Astrocyte (in vitro differentiated cells and primary cell): ENCODE measurements around the gene GPC5. TPM values are rescaled to one million over a fixed set of nuclear protein-coding genes. Genes with fewer than 3 reads are reported as not detected.
A peak's percentile ranks its signal among the peaks of the same experiment; 100 is the strongest.

Source experiments
- DNase-seq: peaks from one replicate; pipeline ENCODE4 v3.0.0-alpha.2; 2010; ENCODE audit warnings: low read depth
- FAIRE-seq: peaks from 2 replicates; lab custom pipeline; 2011; peaks lifted over from hg19 to GRCh38; lab: Jason Lieb, UNC
- H2AFZ ChIP-seq: 2 replicates; pipeline ENCODE4 v1.6.0; 2012; ENCODE audit warnings: low read depth, low read length, inconsistent platforms
- H3K27ac ChIP-seq: 2 replicates; pipeline ENCODE4 v1.5.1; 2011; ENCODE audit warnings: low read depth, low read length, inconsistent platforms
- H3K27me3 ChIP-seq: 2 replicates; pipeline ENCODE4 v1.6.0; 2011; ENCODE audit warnings: low read length, inconsistent platforms; ENCODE audit not compliant: insufficient read depth
- H3K36me3 ChIP-seq: 2 replicates; pipeline ENCODE4 v1.5.1; 2011; ENCODE audit warnings: low read length, inconsistent platforms; ENCODE audit not compliant: insufficient read depth
- H3K4me1 ChIP-seq: 2 replicates; pipeline ENCODE4 v1.5.1; 2011; ENCODE audit warnings: low read length, inconsistent platforms; ENCODE audit not compliant: insufficient read depth
- H3K4me2 ChIP-seq: 2 replicates; pipeline ENCODE4 v1.6.0; 2012; ENCODE audit warnings: low read length, inconsistent platforms
- H3K4me3 ChIP-seq: 2 replicates; pipeline ENCODE4 v1.5.1; 2011; ENCODE audit warnings: low read depth, mild to moderate bottlenecking, low read length, inconsistent platforms; ENCODE audit not compliant: insufficient read depth
- H3K79me2 ChIP-seq: 2 replicates; pipeline ENCODE4 v1.6.0; 2012; ENCODE audit warnings: mild to moderate bottlenecking, low read length, inconsistent platforms; ENCODE audit not compliant: insufficient read depth
- H3K9ac ChIP-seq: 2 replicates; pipeline ENCODE4 v1.6.0; 2012; ENCODE audit warnings: mild to moderate bottlenecking, low read length, inconsistent platforms
- H3K9me3 ChIP-seq: 2 replicates; pipeline ENCODE4 v1.5.1; 2012; ENCODE audit warnings: low read depth, mild to moderate bottlenecking, low read length, inconsistent platforms; ENCODE audit not compliant: insufficient read depth
- H4K20me1 ChIP-seq: 2 replicates; pipeline ENCODE4 v1.6.0; 2012; ENCODE audit warnings: low read length, inconsistent platforms; ENCODE audit not compliant: insufficient read depth
- H3K27ac Mint-ChIP-seq: one replicate; pipeline ENCODE4 v1.8.0; 2021; ENCODE audit warnings: mild to moderate bottlenecking, mixed read lengths; ENCODE audit not compliant: unreplicated experiment
- H3K27me3 Mint-ChIP-seq: one replicate; pipeline ENCODE4 v1.8.0; 2021; ENCODE audit warnings: low read depth, mixed read lengths; ENCODE audit not compliant: unreplicated experiment
- H3K36me3 Mint-ChIP-seq: one replicate; pipeline ENCODE4 v1.8.0; 2021; ENCODE audit warnings: low read depth, mixed read lengths; ENCODE audit not compliant: unreplicated experiment
- H3K4me1 Mint-ChIP-seq: one replicate; pipeline ENCODE4 v1.8.0; 2021; ENCODE audit warnings: low read depth, mixed read lengths; ENCODE audit not compliant: unreplicated experiment
- H3K4me3 Mint-ChIP-seq: one replicate; pipeline ENCODE4 v1.8.0; 2021; ENCODE audit warnings: mild to moderate bottlenecking, moderate library complexity, mixed read lengths; ENCODE audit not compliant: unreplicated experiment
- H3K9me3 Mint-ChIP-seq: one replicate; pipeline ENCODE4 v1.8.0; 2021; ENCODE audit warnings: mild to moderate bottlenecking, mixed read lengths; ENCODE audit not compliant: unreplicated experiment
- EZH2 ChIP-seq: IDR thresholded peaks from 2 replicates; pipeline ENCODE4 v1.6.1; 2012; ENCODE audit warnings: mild to moderate bottlenecking, low read length, inconsistent platforms; ENCODE audit not compliant: insufficient read depth
- total RNA-seq: library from RNA; stranded (reverse); gene quantifications from 2 replicates; pipeline ENCODE4 v1.2.1, GENCODE V29; 2021
- TF ChIP-seq, protein P1 (sequence below): IDR thresholded peaks from 2 replicates; pipeline ENCODE4 v1.5.1; 2011; ENCODE audit warnings: low read depth, mild to moderate bottlenecking, inconsistent platforms, low read length, moderate library complexity; ENCODE audit not compliant: insufficient read depth

Gene GPC5
- total RNA-seq, 1 donor from 2014 or later: 1.1 TPM

DNA sequence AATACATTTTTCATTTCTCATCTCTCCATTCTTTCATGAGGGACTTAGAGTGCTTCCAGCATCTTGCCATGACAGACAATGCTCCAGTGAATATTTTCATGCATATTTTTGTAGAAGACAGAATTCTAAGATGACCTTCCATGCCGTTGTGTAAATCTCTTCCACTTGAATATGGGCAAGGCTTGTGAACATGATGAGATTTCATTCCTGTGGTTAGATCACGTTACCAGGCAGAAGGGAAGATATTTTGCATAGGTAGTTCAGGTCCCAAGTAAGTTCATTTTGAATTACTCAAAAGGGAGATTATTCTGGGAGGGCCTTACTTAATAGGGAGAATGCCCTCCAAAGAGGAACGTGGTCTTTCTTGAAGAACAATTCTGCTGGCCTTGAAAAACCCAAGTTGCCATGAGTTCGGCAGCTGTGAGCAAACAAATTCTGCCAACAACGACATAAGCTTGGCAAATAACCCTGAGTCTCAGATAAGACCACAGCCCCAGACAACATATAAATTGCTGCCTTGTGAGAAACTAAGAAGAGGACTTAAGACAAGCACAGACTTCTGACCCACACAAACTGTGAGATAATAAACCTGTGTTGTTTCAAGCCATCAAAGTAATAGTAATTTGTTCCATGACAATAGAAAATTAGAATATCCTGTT lies 1427.6 kb downstream of the GPC5 start:
- no peak overlapping the region for H3K27ac Mint-ChIP-seq
- H4K20me1 ChIP-seq: no peaks in the 10 kb centered on the region
- H3K27ac ChIP-seq: no peak overlapping the region
- H2AFZ ChIP-seq: no peak overlapping the region
- H3K4me2 ChIP-seq: no peak overlapping the region
- no peak overlapping the region for H3K4me3 Mint-ChIP-seq
- no peaks in the 10 kb centered on the region for H3K4me1 ChIP-seq
- no peaks in the 10 kb centered on the region for H3K9me3 ChIP-seq
- H3K27me3 Mint-ChIP-seq: no peaks in the 10 kb centered on the region
- H3K4me1 Mint-ChIP-seq: peaks cover 14% of the 10 kb centered on the region
- DNase-seq: peak; percentile 29
- H3K79me2 ChIP-seq: no peaks in the 10 kb centered on the region
- no peaks in the 10 kb centered on the region for H3K36me3 ChIP-seq
- FAIRE-seq: no peak
- no peak overlapping the region for H3K9ac ChIP-seq
- H3K36me3 Mint-ChIP-seq: no peaks in the 10 kb centered on the region
- H3K9me3 Mint-ChIP-seq: peaks cover 3% of the 10 kb centered on the region
- no peak for TF ChIP-seq EZH2
- TF ChIP-seq, protein P1, sequence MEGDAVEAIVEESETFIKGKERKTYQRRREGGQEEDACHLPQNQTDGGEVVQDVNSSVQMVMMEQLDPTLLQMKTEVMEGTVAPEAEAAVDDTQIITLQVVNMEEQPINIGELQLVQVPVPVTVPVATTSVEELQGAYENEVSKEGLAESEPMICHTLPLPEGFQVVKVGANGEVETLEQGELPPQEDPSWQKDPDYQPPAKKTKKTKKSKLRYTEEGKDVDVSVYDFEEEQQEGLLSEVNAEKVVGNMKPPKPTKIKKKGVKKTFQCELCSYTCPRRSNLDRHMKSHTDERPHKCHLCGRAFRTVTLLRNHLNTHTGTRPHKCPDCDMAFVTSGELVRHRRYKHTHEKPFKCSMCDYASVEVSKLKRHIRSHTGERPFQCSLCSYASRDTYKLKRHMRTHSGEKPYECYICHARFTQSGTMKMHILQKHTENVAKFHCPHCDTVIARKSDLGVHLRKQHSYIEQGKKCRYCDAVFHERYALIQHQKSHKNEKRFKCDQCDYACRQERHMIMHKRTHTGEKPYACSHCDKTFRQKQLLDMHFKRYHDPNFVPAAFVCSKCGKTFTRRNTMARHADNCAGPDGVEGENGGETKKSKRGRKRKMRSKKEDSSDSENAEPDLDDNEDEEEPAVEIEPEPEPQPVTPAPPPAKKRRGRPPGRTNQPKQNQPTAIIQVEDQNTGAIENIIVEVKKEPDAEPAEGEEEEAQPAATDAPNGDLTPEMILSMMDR: no peak
- no peak overlapping the region for H3K4me3 ChIP-seq
- no peaks in the 10 kb centered on the region for H3K27me3 ChIP-seq

DNA sequence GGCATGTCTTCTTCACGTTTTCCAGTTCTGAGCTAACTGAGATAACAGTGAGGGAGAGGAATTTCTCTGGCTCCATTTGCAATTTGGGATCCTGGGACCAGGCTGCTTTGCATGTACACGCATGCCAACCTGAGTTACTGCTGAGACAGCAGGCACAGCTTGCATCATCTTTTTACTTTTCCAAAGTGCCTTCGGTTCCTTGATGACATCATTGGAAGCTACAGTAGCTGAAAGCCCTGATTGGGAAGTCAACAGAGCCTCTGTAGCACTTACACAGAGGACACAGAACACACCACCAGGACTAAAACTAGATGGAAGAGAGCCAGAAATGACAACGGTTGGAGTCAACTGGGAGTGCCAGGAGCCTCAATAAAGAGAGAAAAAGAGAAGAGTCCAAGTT lies 1429.1 kb downstream of the GPC5 start:
- no peak for TF ChIP-seq EZH2
- TF ChIP-seq, protein P1: no peak
- peaks cover 3% of the 10 kb centered on the region for H3K9me3 Mint-ChIP-seq
- Histone ChIP-seq H3K27me3 (no peaks in the 10 kb centered on the region), H3K9me3 (no peaks in the 10 kb centered on the region), H3K4me1 (no peaks in the 10 kb centered on the region), H4K20me1 (no peaks in the 10 kb centered on the region), H3K9ac (no peak overlapping the region), H3K4me3 (no peak overlapping the region), H3K4me2 (no peak overlapping the region), H3K79me2 (no peaks in the 10 kb centered on the region), H2AFZ (no peak overlapping the region), H3K27ac (no peak overlapping the region), H3K36me3 (no peaks in the 10 kb centered on the region)
- FAIRE-seq: no peak
- H3K36me3 Mint-ChIP-seq: no peaks in the 10 kb centered on the region
- DNase-seq: no peak
- peaks cover 12% of the 10 kb centered on the region for H3K4me1 Mint-ChIP-seq
- no peak overlapping the region for H3K4me3 Mint-ChIP-seq
- H3K27me3 Mint-ChIP-seq: no peaks in the 10 kb centered on the region
- no peak overlapping the region for H3K27ac Mint-ChIP-seq

DNA sequence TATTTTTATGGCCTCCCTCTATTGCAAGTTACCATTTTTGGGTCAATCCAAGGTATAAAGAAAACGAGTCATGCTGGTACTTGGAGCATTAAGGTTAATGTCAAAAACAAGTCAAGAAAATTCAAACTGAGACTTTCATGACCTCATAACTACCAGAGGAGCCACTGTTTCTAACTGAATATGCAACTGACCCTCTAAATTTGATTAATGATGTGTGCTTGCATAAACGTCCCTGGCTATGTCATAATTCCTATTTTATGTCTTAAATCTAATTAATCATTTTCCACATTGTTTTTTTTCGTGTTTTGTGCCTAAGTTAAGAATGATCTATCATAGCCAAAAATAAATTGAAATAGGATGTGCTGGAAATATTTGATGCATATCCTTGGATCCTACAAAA lies 1431.5 kb downstream of the GPC5 start:
- Histone ChIP-seq H3K36me3 (no peaks in the 10 kb centered on the region), H3K4me3 (no peak overlapping the region), H2AFZ (no peak overlapping the region), H3K9me3 (no peaks in the 10 kb centered on the region), H3K27ac (no peak overlapping the region), H4K20me1 (no peaks in the 10 kb centered on the region), H3K79me2 (no peaks in the 10 kb centered on the region), H3K4me2 (no peak overlapping the region), H3K4me1 (no peaks in the 10 kb centered on the region), H3K27me3 (no peaks in the 10 kb centered on the region), H3K9ac (no peak overlapping the region)
- no peaks in the 10 kb centered on the region for H3K36me3 Mint-ChIP-seq
- H3K9me3 Mint-ChIP-seq: peaks cover 3% of the 10 kb centered on the region
- no peak overlapping the region for H3K4me3 Mint-ChIP-seq
- FAIRE-seq: no peak
- DNase-seq: no peak
- peaks cover 4% of the 10 kb centered on the region for H3K4me1 Mint-ChIP-seq
- no peak overlapping the region for H3K27ac Mint-ChIP-seq
- no peaks in the 10 kb centered on the region for H3K27me3 Mint-ChIP-seq
- no peak for TF ChIP-seq EZH2
- TF ChIP-seq, protein P1: no peak
